Small intestine (tissue), 7 donors: Measurements from ENCODE around the gene TBCK. TPM values are rescaled to one million over a fixed set of nuclear protein-coding genes. Genes with fewer than 3 reads are reported as not detected.

Experiments used
- DNase-seq, 2 donors: peaks; one replicate each; pipeline versions ENCODE4 v3.0.0 to v3.0.0-alpha.2; 2013
- FAIRE-seq: peaks from 2 replicates; lab custom pipeline; 2012; peaks lifted over from hg19 to GRCh38; lab: Jason Lieb, UNC
- H3K27ac ChIP-seq, 3 donors: one replicate each; pipeline ENCODE4 v1.5.1; 2013; ENCODE audit warnings: low read length in 2 of 3, mild to moderate bottlenecking in 2 of 3, control low read depth in 1 of 3, inconsistent platforms in 1 of 3, low read depth in 1 of 3, moderate library complexity in 1 of 3
- H3K27me3 ChIP-seq, 3 donors: one replicate each; pipeline ENCODE4 v1.6.1; 2013; ENCODE audit warnings: low read length in 3 of 3, inconsistent platforms in 1 of 3; ENCODE audit not compliant: control insufficient read depth in 3 of 3, insufficient read depth in 3 of 3
- H3K36me3 ChIP-seq, 3 donors: one replicate each; pipeline ENCODE4 v1.6.1; 2013; ENCODE audit warnings: low read length in 3 of 3, inconsistent platforms in 1 of 3, low read depth in 1 of 3, mild to moderate bottlenecking in 1 of 3, moderate library complexity in 1 of 3; ENCODE audit not compliant: control insufficient read depth in 3 of 3, insufficient read depth in 2 of 3
- H3K4me1 ChIP-seq, 3 donors: one replicate each; pipeline ENCODE4 v1.6.1; 2013; ENCODE audit warnings: low read length in 2 of 3, inconsistent platforms in 1 of 3, low read depth in 1 of 3, mild to moderate bottlenecking in 1 of 3, moderate library complexity in 1 of 3; ENCODE audit not compliant: control insufficient read depth in 3 of 3, insufficient read depth in 2 of 3
- H3K4me3 ChIP-seq, 3 donors: one replicate each; pipeline ENCODE4 v1.5.1; 2013; ENCODE audit warnings: low read length in 3 of 3, control low read depth in 1 of 3, inconsistent platforms in 1 of 3, low read depth in 1 of 3, mild to moderate bottlenecking in 1 of 3, moderate library complexity in 1 of 3
- H3K9me3 ChIP-seq, 2 donors: one replicate each; pipeline ENCODE4 v1.6.1; 2013; ENCODE audit warnings: low read depth in 1 of 2, low read length in 1 of 2; ENCODE audit not compliant: control insufficient read depth in 2 of 2, insufficient read depth in 1 of 2
- WGBS, 3 donors: extraction: QIAGEN DNeasy Blood & Tissue Kit; methylation state at CpG; one replicate each; pipeline ENCODE4 v1.1.7; 2013; 5-methylcytosine and 5-hydroxymethylcytosine counted together
- polyA plus RNA-seq, 4 donors: library from polyadenylated mRNA; stranded (reverse) in 3 of 4; unstranded in 1 of 4; fragments of 200-250 nt in 3 of 4; fragments of 120-200 nt in 1 of 4; gene quantifications; one replicate each; pipeline versions ENCODE4 v1.2.1 to v1.2.3, GENCODE V29; 2013
- donor health status: healthy with polysubstance abuse.
- donor health status: control.
- donor health status: control.
- donor health status: Bipolar disorder and iron deficiency.
- donor health status: healthy.

The TBCK gene
- polyA plus RNA-seq, 4 donors = 5.1 to 31.6 (median 9.3) TPM

GRCh38 chr4:106017975-106018374, 298.0 kb downstream of the TBCK start:
- Histone ChIP-seq H3K4me1 (peaks cover 0 to 2% (median 0%) of the 10 kb centered on the region in 3 donors), H3K36me3 (peaks cover 0 to 2% (median 0%) of the 10 kb centered on the region in 3 donors), H3K9me3 (peaks cover 0 to 7% of the 10 kb centered on the region in 2 donors), H3K27ac (no peak overlapping the region), H3K4me3 (no peak overlapping the region), H3K27me3 (no peaks in the 10 kb centered on the region)
- no peak for DNase-seq
- WGBS, 3 donors = 41 to 52% (median 51%) methylated on average over 5 of the region's 5 CpGs
- FAIRE-seq = no peak

- Histone ChIP-seq H3K9me3 (peaks cover 1 to 16% of the 10 kb centered on the region in 2 donors), H3K36me3 (no peaks in the 10 kb centered on the region), H3K27me3 (no peaks in the 10 kb centered on the region), H3K4me3 (no peak overlapping the region), H3K27ac (no peak overlapping the region), H3K4me1 (no peaks in the 10 kb centered on the region)
- WGBS, 3 donors = 98 to 100% (median 98%) methylated on average over 1 of the region's 1 CpG
- FAIRE-seq (no peak), DNase-seq (no peak)
Observed at GRCh38 chr4:106011387-106011786, 304.6 kb downstream of the TBCK start.

- Histone ChIP-seq H3K4me1 (no peaks in the 10 kb centered on the region), H3K9me3 (peaks cover 1 to 15% of the 10 kb centered on the region in 2 donors), H3K27me3 (no peaks in the 10 kb centered on the region), H3K27ac (no peak overlapping the region), H3K36me3 (no peaks in the 10 kb centered on the region), H3K4me3 (no peak overlapping the region)
- FAIRE-seq (no peak), DNase-seq (no peak)
- WGBS, 3 donors = 95 to 96% (median 96%) methylated on average over 2 of the region's 2 CpGs
Observed at GRCh38 chr4:106010761-106011160, 305.2 kb downstream of the TBCK start.

- H3K27me3 ChIP-seq = no peaks in the 10 kb centered on the region
- no peak overlapping the region for H3K27ac ChIP-seq
- DNase-seq = peak in 1 of 2 donors; percentile 7
- H3K9me3 ChIP-seq = no peaks in the 10 kb centered on the region
- WGBS, 3 donors = 21 to 50% (median 46%) methylated on average over 2 of the region's 2 CpGs
- no peak overlapping the region for H3K4me3 ChIP-seq
- H3K36me3 ChIP-seq = no peaks in the 10 kb centered on the region
- H3K4me1 ChIP-seq = no peaks in the 10 kb centered on the region
- no peak for FAIRE-seq
Observed at GRCh38 chr4:106002994-106003393, 313.0 kb downstream of the TBCK start.

GRCh38 chr4:105998171-105999063, 317.6 kb downstream of the TBCK start:
- peaks cover 0 to 7% (median 0%) of the 10 kb centered on the region in 3 donors for H3K4me1 ChIP-seq
- no peak for FAIRE-seq
- H3K27me3 ChIP-seq = no peaks in the 10 kb centered on the region
- no peaks in the 10 kb centered on the region for H3K9me3 ChIP-seq
- no peak overlapping the region for H3K27ac ChIP-seq
- WGBS, 3 donors = 30 to 62% (median 47%) methylated on average over 7 of the region's 7 CpGs
- peak overlapping the region in 1 of 3 donors; percentile 2 for H3K4me3 ChIP-seq
- peak; percentile 13 to 53 for DNase-seq
- H3K36me3 ChIP-seq = no peaks in the 10 kb centered on the region

GRCh38 chr4:105996845-105997244, 319.2 kb downstream of the TBCK start:
- H3K27ac ChIP-seq = no peak overlapping the region
- H3K4me3 ChIP-seq = no peak overlapping the region
- peak in 1 of 2 donors; percentile 19 for DNase-seq
- WGBS, 3 donors = 80 to 86% (median 82%) methylated on average over 7 of the region's 7 CpGs
- no peaks in the 10 kb centered on the region for H3K9me3 ChIP-seq
- no peaks in the 10 kb centered on the region for H3K36me3 ChIP-seq
- no peaks in the 10 kb centered on the region for H3K27me3 ChIP-seq
- no peak for FAIRE-seq
- peaks cover 0 to 7% (median 0%) of the 10 kb centered on the region in 3 donors for H3K4me1 ChIP-seq

- peaks cover 0 to 7% (median 0%) of the 10 kb centered on the region in 3 donors for H3K4me1 ChIP-seq
- H3K36me3 ChIP-seq = no peaks in the 10 kb centered on the region
- H3K9me3 ChIP-seq = no peaks in the 10 kb centered on the region
- H3K4me3 ChIP-seq = no peak overlapping the region
- H3K27ac ChIP-seq = no peak overlapping the region
- WGBS, 3 donors = 75 to 89% (median 86%) methylated on average over 5 of the region's 5 CpGs
- DNase-seq (no peak), FAIRE-seq (no peak)
- H3K27me3 ChIP-seq = no peaks in the 10 kb centered on the region
Observed at GRCh38 chr4:105994841-105995501, 321.0 kb downstream of the TBCK start.

GRCh38 chr4:105994061-105994460, 321.9 kb downstream of the TBCK start:
- Histone ChIP-seq H3K4me1 (peaks cover 0 to 7% (median 0%) of the 10 kb centered on the region in 3 donors), H3K27me3 (no peaks in the 10 kb centered on the region), H3K9me3 (no peaks in the 10 kb centered on the region), H3K27ac (no peak overlapping the region), H3K4me3 (no peak overlapping the region), H3K36me3 (no peaks in the 10 kb centered on the region)
- WGBS, 3 donors = 55 to 85% (median 84%) methylated on average over 6 of the region's 6 CpGs
- DNase-seq (no peak), FAIRE-seq (no peak)
